Subcutaneous abdominal adipose tissue (tissue), 5 donors: Measurements from ENCODE around the gene RAP1GAP2.

ENCODE experiments used
- H3K27ac ChIP-seq: one replicate; pipeline ENCODE4 v1.7.0; 2013; ENCODE audit warnings: low read depth, mild to moderate bottlenecking, inconsistent platforms, low read length, moderate library complexity
- H3K27me3 ChIP-seq, 5 donors: one replicate each; pipeline ENCODE4 v1.7.0; 2013; ENCODE audit warnings: low read length in 5 of 5, inconsistent platforms in 1 of 5; ENCODE audit not compliant: control insufficient read depth in 5 of 5, insufficient read depth in 4 of 5
- H3K36me3 ChIP-seq, 5 donors: one replicate each; pipeline ENCODE4 v1.7.0; 2013; ENCODE audit warnings: low read length in 5 of 5; ENCODE audit not compliant: control insufficient read depth in 5 of 5, insufficient read depth in 5 of 5
- H3K4me1 ChIP-seq, 5 donors: one replicate each; pipeline ENCODE4 v1.7.0; 2013; ENCODE audit warnings: low read length in 5 of 5, mild to moderate bottlenecking in 3 of 5, moderate library complexity in 1 of 5; ENCODE audit not compliant: control insufficient read depth in 5 of 5, insufficient read depth in 5 of 5
- H3K4me3 ChIP-seq, 5 donors: one replicate each; pipeline ENCODE4 v1.7.0; 2013; ENCODE audit warnings: low read length in 5 of 5, low read depth in 1 of 5
- H3K9ac ChIP-seq, 5 donors: one replicate each; pipeline ENCODE4 v1.7.0; 2013; ENCODE audit warnings: low read length in 5 of 5, mild to moderate bottlenecking in 4 of 5, moderate library complexity in 3 of 5
- H3K9me3 ChIP-seq, 5 donors: one replicate each; pipeline ENCODE4 v1.7.0; 2013; ENCODE audit warnings: low read length in 5 of 5; ENCODE audit not compliant: control insufficient read depth in 5 of 5
- donor health status: healthy.
- donor health status: healthy.
- donor health status: healthy.
- donor health status: healthy.
- donor health status: healthy.

The RAP1GAP2 gene

DNA sequence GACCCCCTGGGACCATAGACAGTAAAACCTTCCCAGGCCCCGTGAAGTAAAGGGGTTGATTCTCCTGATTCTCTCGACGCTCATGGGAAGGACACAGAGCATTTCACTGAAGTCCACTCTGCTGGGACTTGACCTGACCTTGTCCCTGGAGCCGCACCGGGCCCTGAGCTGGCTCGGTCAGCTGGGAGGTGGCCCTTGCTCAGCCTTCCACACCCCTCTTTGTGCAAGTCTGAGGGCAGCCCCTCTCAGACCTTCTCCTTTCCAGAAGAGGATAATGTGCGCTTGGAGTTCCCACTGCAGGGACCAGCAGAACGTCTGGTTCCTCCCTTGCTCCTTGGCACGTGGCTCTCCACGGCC, 115.5 kb downstream of the RAP1GAP2 start:
- H3K27me3 ChIP-seq, result peaks cover 0 to 2% (median 0%) of the 10 kb centered on the region in 5 donors
- peaks cover 0 to 6% (median 0%) of the 10 kb centered on the region in 5 donors for H3K9me3 ChIP-seq
- H3K36me3 ChIP-seq, result no peaks in the 10 kb centered on the region
- H3K4me3 ChIP-seq, result no peak overlapping the region
- H3K27ac ChIP-seq, result no peak overlapping the region
- H3K9ac ChIP-seq, result no peak overlapping the region
- no peaks in the 10 kb centered on the region for H3K4me1 ChIP-seq

DNA sequence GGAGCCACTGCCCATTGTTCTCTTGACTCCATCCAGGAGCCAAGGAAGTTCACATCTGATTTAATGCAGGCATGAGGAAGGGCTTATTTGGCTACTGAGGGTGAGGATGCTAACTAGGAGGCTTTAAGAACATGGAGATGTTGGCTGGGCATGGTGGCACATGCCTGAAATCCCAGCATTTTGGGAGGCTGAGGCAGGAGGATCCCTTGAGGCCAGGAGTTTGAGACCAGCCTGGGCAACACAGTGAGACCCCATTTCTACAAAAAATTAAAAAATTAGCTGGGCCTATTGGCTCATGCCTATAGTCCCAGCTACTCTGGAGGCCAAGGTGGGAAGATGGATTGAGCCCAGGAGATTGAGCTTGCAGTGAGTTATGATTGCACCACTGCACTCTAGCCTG, 116.5 kb downstream of the RAP1GAP2 start:
- H3K4me1 ChIP-seq, result no peaks in the 10 kb centered on the region
- H3K36me3 ChIP-seq, result no peaks in the 10 kb centered on the region
- no peak overlapping the region for H3K27ac ChIP-seq
- H3K9me3 ChIP-seq, result no peaks in the 10 kb centered on the region
- H3K9ac ChIP-seq, result no peak overlapping the region
- H3K27me3 ChIP-seq, result peaks cover 0 to 2% (median 0%) of the 10 kb centered on the region in 5 donors
- no peak overlapping the region for H3K4me3 ChIP-seq

DNA sequence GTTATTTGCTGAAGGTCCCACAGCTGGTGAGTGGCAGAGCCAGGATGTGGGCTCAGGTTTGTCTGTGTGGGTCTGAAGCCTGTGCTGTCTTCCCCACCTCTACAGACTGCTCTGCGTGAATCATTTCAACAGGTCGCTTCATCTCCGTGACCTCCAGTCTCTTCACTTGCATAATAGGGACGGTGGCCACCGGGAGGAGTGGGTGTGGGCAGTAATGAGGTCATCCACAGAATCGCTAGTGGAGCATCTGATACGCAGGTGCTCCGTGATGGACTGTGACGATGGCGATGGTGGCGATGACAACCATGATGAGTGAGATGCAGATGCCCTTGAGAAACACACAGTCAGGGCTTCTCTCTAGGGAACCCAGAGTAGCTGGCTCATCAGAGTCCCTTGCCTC, 120.2 kb downstream of the RAP1GAP2 start:
- Histone ChIP-seq H3K27ac (no peak overlapping the region), H3K36me3 (no peaks in the 10 kb centered on the region), H3K9me3 (no peaks in the 10 kb centered on the region)

GRCh38 chr17:2921443-2921842, 125.2 kb downstream of the RAP1GAP2 start:
- Histone ChIP-seq H3K36me3 (no peaks in the 10 kb centered on the region), H3K4me3 (no peak overlapping the region), H3K9ac (no peak overlapping the region), H3K27ac (no peak overlapping the region), H3K4me1 (peaks cover 0 to 3% (median 0%) of the 10 kb centered on the region in 5 donors), H3K27me3 (peaks cover 0 to 7% (median 3%) of the 10 kb centered on the region in 5 donors), H3K9me3 (no peaks in the 10 kb centered on the region)

More for the DNA sequence above, 120.2 kb downstream of the RAP1GAP2 start:
- Histone ChIP-seq H3K27me3 (peaks cover 0 to 2% (median 0%) of the 10 kb centered on the region in 5 donors), H3K4me3 (no peak overlapping the region), H3K9ac (no peak overlapping the region), H3K4me1 (no peaks in the 10 kb centered on the region)

- Histone ChIP-seq H3K27ac (no peak overlapping the region), H3K4me1 (peaks cover 0 to 3% (median 0%) of the 10 kb centered on the region in 5 donors), H3K9ac (no peak overlapping the region), H3K9me3 (no peaks in the 10 kb centered on the region), H3K4me3 (no peak overlapping the region), H3K36me3 (no peaks in the 10 kb centered on the region), H3K27me3 (peaks cover 0 to 8% (median 3%) of the 10 kb centered on the region in 5 donors)
Measured at GRCh38 chr17:2924211-2924610, 128.0 kb downstream of the RAP1GAP2 start.

- no peak overlapping the region for H3K9ac ChIP-seq
- peaks cover 0 to 3% (median 0%) of the 10 kb centered on the region in 5 donors for H3K4me1 ChIP-seq
- no peak overlapping the region for H3K4me3 ChIP-seq
- H3K9me3 ChIP-seq, result no peaks in the 10 kb centered on the region
- H3K27me3 ChIP-seq, result peaks cover 0 to 14% (median 4%) of the 10 kb centered on the region in 5 donors
- no peaks in the 10 kb centered on the region for H3K36me3 ChIP-seq
- no peak overlapping the region for H3K27ac ChIP-seq
Measured at GRCh38 chr17:2925011-2925410, 128.8 kb downstream of the RAP1GAP2 start.

GRCh38 chr17:2926019-2926650, 129.9 kb downstream of the RAP1GAP2 start:
- Histone ChIP-seq H3K4me1 (peaks cover 0 to 3% (median 0%) of the 10 kb centered on the region in 5 donors), H3K36me3 (no peaks in the 10 kb centered on the region), H3K27me3 (peaks cover 0 to 13% (median 4%) of the 10 kb centered on the region in 5 donors), H3K9me3 (no peaks in the 10 kb centered on the region), H3K27ac (no peak overlapping the region), H3K9ac (no peak overlapping the region), H3K4me3 (no peak overlapping the region)

GRCh38 chr17:2928294-2928890, 132.2 kb downstream of the RAP1GAP2 start:
- Histone ChIP-seq H3K4me3 (no peak overlapping the region), H3K9me3 (no peaks in the 10 kb centered on the region), H3K27me3 (peaks cover 0 to 16% (median 4%) of the 10 kb centered on the region in 5 donors), H3K27ac (no peak overlapping the region), H3K9ac (no peak overlapping the region), H3K4me1 (peaks cover 0 to 3% (median 0%) of the 10 kb centered on the region in 5 donors), H3K36me3 (no peaks in the 10 kb centered on the region)

- Histone ChIP-seq H3K4me3 (no peak overlapping the region), H3K36me3 (no peaks in the 10 kb centered on the region), H3K9me3 (no peaks in the 10 kb centered on the region), H3K4me1 (no peaks in the 10 kb centered on the region), H3K27ac (no peak overlapping the region), H3K9ac (no peak overlapping the region), H3K27me3 (peaks cover 0 to 13% (median 4%) of the 10 kb centered on the region in 5 donors)
Measured at GRCh38 chr17:2929881-2930533, 133.8 kb downstream of the RAP1GAP2 start.

- Histone ChIP-seq H3K9me3 (no peaks in the 10 kb centered on the region), H3K9ac (no peak overlapping the region), H3K36me3 (no peaks in the 10 kb centered on the region), H3K4me3 (no peak overlapping the region), H3K27ac (no peak overlapping the region), H3K27me3 (peaks cover 0 to 13% (median 4%) of the 10 kb centered on the region in 5 donors), H3K4me1 (no peaks in the 10 kb centered on the region)
Measured at GRCh38 chr17:2931876-2932275, 135.6 kb downstream of the RAP1GAP2 start.
